Kidney (tissue), 14 donors: ENCODE data around the gene POLR2M. TPM values are rescaled to one million over a fixed set of nuclear protein-coding genes. Genes with fewer than 3 reads are reported as not detected.
A peak's percentile ranks its signal among the peaks of the same experiment; 100 is the strongest.

Experiments used
- DNase-seq, 5 donors: peaks; one replicate each; pipeline ENCODE4 v3.0.0-alpha.2; 2013 to 2020
- FAIRE-seq: peaks from 2 replicates; lab custom pipeline; 2012; peaks lifted over from hg19 to GRCh38; lab: Jason Lieb, UNC
- H3K27ac ChIP-seq, 2 donors: one replicate each; pipeline ENCODE4 v1.7.0; 2013; ENCODE audit warnings: low read depth in 2 of 2, low read length in 2 of 2, inconsistent platforms in 1 of 2
- H3K27me3 ChIP-seq: one replicate; pipeline ENCODE4 v1.7.1; 2013; ENCODE audit warnings: low read length, inconsistent platforms; ENCODE audit not compliant: control insufficient read depth, insufficient read depth
- H3K36me3 ChIP-seq, 3 donors: one replicate each; pipeline versions ENCODE4 v1.7.0 to v1.7.1; 2013; ENCODE audit warnings: low read length in 3 of 3, control low read depth in 1 of 3, inconsistent platforms in 1 of 3; ENCODE audit not compliant: insufficient read depth in 3 of 3, control insufficient read depth in 2 of 3
- H3K4me1 ChIP-seq, 3 donors: one replicate each; pipeline versions ENCODE4 v1.7.0 to v1.7.1; 2013; ENCODE audit warnings: low read length in 3 of 3, inconsistent platforms in 1 of 3, low read depth in 1 of 3; ENCODE audit not compliant: control insufficient read depth in 2 of 3, insufficient read depth in 2 of 3
- H3K4me3 ChIP-seq, 3 donors: one replicate each; pipeline versions ENCODE4 v1.7.0 to v1.8.1; 2013; ENCODE audit warnings: low read length in 3 of 3, control low read depth in 1 of 3, inconsistent platforms in 1 of 3
- H3K9ac ChIP-seq, 3 donors: one replicate each; pipeline versions ENCODE4 v1.7.0 to v1.7.1; 2013; ENCODE audit warnings: low read length in 3 of 3, control low read depth in 1 of 3, inconsistent platforms in 1 of 3
- H3K9me3 ChIP-seq, 3 donors: one replicate each; pipeline versions ENCODE4 v1.7.0 to v1.7.1; 2013; ENCODE audit warnings: low read length in 3 of 3, control low read depth in 1 of 3, inconsistent platforms in 1 of 3; ENCODE audit not compliant: control insufficient read depth in 2 of 3, insufficient read depth in 1 of 3
- CTCF ChIP-seq: IDR thresholded peaks from 3 replicates; pipeline ENCODE4 v1.5.1; 2012; ENCODE audit warnings: mild to moderate bottlenecking, moderate library complexity, borderline replicate concordance; ENCODE audit not compliant: insufficient read depth; ENCODE audit errors: extremely low read depth
- intact Hi-C: fragments of 100-400 bp; cut with DNase I; formaldehyde crosslinking; loops from one replicate; pipeline ENCODE4 v1.11.1; 2022
- polyA plus RNA-seq: library from polyadenylated mRNA; stranded (reverse); fragments of 350-450 nt; fragmentation: Illumina TruSeq; extraction: RNeasy Lipid Tissue Mini Kit (QIAGEN cat#74804); gene quantifications from one replicate; pipeline ENCODE4 v1.2.3, GENCODE V29; 2014; ENCODE audit warnings: low read depth, low replicate concordance; ENCODE audit not compliant: insufficient read depth
- total RNA-seq: library from RNA; stranded (reverse); fragmentation: NEBNext Ultra II Directional; extraction: Animal tissue kit (Norgen Biotek cat#: 25700); gene quantifications from one replicate; pipeline ENCODE4 v1.2.1, GENCODE V29; 2021
- donor health status: control.
- donor health status: control.
- donor health status: control.
- donor health status: control.
- donor health status: control.
- donor health status: DM: yes; HTN: yes; CAD: no.
- donor health status: Normal renal cell carcinoma (clear cell type).

Gene POLR2M
- total and polyA plus RNA-seq, 2 donors from 2014 or later, result 16.5 to 77.0 TPM

GRCh38 chr15:57665194-57665593 lies 41.3 kb upstream of the POLR2M start:
- H3K4me3 ChIP-seq, result no peak overlapping the region
- no peak overlapping the region for H3K9ac ChIP-seq
- no peaks in the 10 kb centered on the region for H3K9me3 ChIP-seq
- no peaks in the 10 kb centered on the region for H3K27me3 ChIP-seq
- peaks cover 3 to 5% (median 5%) of the 10 kb centered on the region in 3 donors for H3K4me1 ChIP-seq
- DNase-seq, result no peak
- no peak for TF ChIP-seq CTCF
- H3K27ac ChIP-seq, result no peak overlapping the region
- intact Hi-C loops, result no loop called here
- FAIRE-seq, result no peak
- H3K36me3 ChIP-seq, result no peaks in the 10 kb centered on the region

- Histone ChIP-seq H3K4me1 (peaks cover 3 to 5% (median 5%) of the 10 kb centered on the region in 3 donors), H3K9ac (no peak overlapping the region), H3K4me3 (no peak overlapping the region), H3K9me3 (no peaks in the 10 kb centered on the region), H3K27ac (no peak overlapping the region), H3K27me3 (no peaks in the 10 kb centered on the region), H3K36me3 (no peaks in the 10 kb centered on the region)
- no peak for TF ChIP-seq CTCF
- no peak for DNase-seq
- no peak for FAIRE-seq
- intact Hi-C loops, result no loop called here
Observed at GRCh38 chr15:57665939-57666338, 40.6 kb upstream of the POLR2M start.

GRCh38 chr15:57667171-57667849 lies 39.2 kb upstream of the POLR2M start:
- H3K4me1 ChIP-seq, result peaks cover 2 to 5% (median 3%) of the 10 kb centered on the region in 3 donors
- H3K27ac ChIP-seq, result no peak overlapping the region
- FAIRE-seq (peak; percentile 90), DNase-seq (peak in 4 of 5 donors; percentile 68 to 92 (median 80))
- intact Hi-C loops, result no loop called here
- no peaks in the 10 kb centered on the region for H3K27me3 ChIP-seq
- no peaks in the 10 kb centered on the region for H3K36me3 ChIP-seq
- H3K9ac ChIP-seq, result no peak overlapping the region
- H3K4me3 ChIP-seq, result peak overlapping the region in 2 of 3 donors; percentile 22 to 24
- peak; percentile 40 for TF ChIP-seq CTCF
- no peaks in the 10 kb centered on the region for H3K9me3 ChIP-seq
